Kidney glomerular epithelial cell (primary cell): Measurements from ENCODE around the gene THUMPD1.
"Not testable (repeated sequence)": the region's sequence is repeated elsewhere in the genome, so short reads cannot be mapped to it uniquely, and the experiment has no call there.

ENCODE experiments used
- DNase-seq: peaks from one replicate; lab custom pipeline; 2025; lab: John Stamatoyannopoulos, UW

Gene THUMPD1, protein sequence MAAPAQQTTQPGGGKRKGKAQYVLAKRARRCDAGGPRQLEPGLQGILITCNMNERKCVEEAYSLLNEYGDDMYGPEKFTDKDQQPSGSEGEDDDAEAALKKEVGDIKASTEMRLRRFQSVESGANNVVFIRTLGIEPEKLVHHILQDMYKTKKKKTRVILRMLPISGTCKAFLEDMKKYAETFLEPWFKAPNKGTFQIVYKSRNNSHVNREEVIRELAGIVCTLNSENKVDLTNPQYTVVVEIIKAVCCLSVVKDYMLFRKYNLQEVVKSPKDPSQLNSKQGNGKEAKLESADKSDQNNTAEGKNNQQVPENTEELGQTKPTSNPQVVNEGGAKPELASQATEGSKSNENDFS

DNA sequence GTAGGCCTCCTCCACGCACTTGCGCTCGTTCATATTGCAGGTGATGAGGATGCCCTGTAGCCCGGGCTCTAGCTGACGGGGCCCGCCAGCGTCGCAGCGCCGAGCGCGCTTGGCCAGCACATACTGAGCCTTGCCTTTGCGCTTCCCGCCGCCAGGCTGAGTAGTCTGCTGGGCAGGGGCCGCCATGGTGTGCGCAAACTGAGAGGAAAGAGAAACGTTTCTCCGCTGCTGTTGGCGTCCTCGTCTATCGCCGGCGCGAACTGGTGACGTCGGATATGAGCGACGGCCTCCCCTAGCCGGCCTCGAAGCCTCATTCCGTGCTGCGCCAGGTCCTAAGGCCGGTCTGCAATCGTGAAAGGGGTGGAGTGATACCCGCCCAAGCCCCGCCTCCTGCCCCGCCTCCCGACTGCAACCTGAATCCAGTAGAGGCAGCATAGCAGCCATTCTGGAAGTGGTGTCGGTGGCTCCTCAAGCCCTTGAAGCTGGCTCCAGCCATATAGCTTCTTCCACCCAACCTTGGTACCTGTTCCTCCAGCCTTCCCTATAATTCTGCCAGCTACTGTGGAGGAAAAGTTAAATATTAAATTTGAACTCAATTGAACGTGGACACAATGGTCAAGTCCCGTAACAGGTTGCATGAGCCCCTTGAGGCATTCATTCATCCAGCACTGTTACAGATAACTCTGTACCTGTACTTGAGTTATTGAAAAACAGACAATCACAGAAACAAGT lies at the start of gene THUMPD1:
Gene THUMPD1 (minus strand): TSS at position 265 of the 732 bp plus-strand sequence. CDS start 79 bp downstream, at position 186.
- peak; percentile 81 for DNase-seq

DNA sequence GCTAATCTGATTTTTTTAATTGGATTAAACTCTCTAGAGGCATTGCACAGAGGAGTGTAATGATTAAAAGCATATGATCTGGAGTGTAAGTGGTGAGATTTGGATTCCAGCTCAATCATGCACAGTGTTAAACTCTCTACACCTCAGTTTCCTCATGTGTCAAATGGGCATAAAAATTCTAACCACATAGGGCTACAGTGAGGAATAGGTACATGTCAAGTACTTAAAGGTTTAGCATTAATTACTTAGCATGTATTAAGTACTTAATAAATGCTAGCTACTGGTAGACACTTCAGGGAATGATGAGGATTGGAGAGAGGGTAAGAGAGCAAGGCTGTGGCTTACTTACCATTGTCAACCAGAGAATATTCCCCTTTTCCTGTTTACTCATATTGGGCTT lies 47.5 kb upstream of the THUMPD1 start:
- no peak for DNase-seq

DNA sequence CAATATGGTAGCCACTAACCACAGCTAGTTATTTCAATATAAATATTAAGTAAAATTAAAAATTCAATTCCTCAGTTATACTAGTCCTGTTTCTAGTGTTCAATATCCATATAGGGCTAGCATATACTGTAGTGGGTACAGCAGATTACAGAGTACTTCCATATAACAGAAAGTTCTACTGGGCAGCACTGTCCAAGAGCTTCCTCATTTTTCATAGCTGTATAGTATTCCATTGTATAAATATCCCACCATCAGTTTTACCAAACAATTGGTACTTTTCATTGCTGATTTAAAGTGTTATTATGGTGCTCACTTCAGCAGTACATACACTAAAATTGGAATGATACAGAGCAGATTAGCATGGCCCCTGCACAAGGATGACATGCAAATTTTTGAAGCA lies 42.6 kb upstream of the THUMPD1 start:
- no peak for DNase-seq

DNA sequence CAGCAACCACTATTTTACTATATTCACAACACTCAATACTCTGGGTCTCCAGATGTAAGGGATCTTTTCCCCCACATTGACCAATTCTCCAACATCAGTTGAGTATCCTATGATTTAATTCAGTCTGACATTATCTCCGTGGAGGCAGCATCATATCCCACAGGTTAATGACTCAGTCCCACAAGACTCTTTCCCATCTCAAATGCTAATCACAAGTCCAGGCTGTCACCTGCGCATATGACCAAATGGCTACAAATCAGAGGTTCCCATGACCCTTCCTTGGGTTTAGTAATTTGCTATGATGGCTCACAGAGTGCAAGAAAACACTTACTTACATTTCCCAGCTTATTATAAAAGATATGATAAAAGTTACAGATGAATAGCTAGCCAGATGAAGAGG lies 40.9 kb upstream of the THUMPD1 start:
- no peak for DNase-seq

DNA sequence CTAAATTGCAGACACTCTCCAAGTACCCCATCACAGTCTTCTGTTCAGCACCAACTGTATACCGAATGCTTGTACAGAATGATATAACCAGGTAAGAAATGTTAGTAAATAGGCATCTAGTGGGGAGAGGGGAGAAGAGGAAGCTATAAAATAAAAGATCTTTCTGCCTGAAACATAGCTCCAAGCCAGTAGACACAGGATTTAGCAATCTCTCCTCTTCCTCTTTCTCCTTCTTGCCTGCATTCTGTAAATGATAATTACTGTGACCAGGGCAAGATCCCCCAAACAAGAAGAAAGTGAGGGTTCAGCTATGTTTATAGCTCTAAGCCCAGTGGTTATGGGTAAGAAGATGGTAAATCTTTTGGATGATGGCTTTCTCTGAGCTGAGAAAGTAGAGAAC lies 40.1 kb upstream of the THUMPD1 start:
- no peak for DNase-seq

DNA sequence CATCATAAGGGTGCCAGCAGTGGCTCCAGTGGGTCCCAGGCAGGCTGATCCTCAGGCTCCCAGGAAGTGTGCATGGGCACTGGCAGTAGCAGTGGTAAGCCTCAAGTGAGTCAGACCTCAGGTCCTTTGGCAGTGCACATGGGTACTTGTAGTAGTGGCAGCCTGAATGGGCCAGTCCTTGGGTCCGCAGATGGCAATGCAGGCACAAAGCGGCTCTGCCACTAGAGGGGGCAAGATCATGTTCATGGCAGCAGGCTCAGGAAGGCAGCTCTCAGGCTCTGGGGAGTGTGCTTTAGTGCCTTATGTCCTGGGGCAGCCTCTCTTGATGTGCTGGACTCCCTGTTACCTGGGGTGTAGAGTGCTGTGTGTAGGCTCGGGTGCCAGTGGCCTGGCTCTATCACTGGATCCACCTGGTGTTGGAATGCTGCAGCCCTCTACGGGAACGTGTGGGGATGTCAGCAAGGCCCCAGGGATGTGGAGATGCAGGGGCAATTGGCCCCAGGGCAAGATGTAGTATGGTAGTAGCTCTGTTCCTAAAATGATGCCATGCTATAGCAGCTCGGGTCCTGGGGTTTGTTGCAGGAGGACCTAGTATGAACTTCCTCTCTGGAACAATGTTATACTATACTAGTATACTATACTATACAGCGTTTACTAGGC lies 33.2 kb upstream of the THUMPD1 start:
- DNase-seq, result no peak

DNA sequence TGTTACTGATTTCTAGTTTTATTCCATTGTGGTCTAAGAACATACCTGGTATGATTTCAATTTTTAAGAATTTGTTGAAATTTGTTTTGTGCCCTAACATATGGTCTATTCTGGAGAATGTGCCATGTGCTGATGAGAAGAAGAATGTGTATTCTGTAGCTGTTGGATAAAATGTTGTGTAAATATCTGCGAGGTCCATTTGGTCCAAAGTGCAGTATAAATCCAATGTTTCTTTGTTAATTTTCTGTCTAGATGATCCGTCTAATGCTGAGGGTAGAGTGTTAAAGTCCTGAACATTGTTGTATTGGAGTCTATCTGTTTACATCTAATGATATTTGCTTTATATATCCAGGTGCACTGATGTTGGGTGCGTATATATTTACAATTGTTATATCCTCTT lies 32.1 kb upstream of the THUMPD1 start:
- no peak for DNase-seq

DNA sequence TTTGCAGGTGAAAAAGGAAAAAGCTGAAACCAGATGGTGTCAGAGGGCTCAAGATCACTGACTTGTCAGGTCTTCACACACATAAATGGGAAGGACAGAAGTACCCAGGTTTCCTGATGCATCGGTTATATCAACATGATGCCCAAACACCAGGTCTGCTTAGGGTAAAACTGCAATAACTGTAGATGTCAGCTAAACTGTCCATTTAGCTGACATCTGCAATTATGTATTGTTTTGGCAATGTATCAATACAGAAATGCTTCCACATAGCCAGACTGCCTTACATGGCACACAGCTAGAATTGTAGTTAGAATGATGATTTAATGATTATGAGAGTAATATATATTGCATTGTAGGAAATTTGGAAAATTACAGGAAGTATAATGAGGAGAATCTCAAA lies 27.2 kb upstream of the THUMPD1 start:
- no peak for DNase-seq

DNA sequence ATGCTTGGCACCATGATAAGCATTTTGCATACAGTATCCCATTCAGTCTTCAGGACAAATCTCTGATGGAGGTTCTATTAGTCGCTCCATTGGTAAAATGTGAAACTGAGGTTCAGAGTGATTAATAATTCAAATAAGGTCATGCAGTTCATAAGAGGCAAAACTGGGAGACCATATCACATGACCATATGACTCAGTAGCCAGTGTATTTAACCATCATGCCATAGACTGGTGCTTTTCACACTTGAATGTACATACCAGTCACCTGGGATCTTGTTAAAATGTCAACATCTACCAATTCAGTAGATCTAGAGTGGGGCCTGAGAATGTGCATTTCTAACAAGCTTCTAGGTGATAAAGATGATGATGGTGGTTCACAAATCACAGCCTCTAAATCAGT lies 26.5 kb upstream of the THUMPD1 start:
- peak; percentile 18 for DNase-seq

DNA sequence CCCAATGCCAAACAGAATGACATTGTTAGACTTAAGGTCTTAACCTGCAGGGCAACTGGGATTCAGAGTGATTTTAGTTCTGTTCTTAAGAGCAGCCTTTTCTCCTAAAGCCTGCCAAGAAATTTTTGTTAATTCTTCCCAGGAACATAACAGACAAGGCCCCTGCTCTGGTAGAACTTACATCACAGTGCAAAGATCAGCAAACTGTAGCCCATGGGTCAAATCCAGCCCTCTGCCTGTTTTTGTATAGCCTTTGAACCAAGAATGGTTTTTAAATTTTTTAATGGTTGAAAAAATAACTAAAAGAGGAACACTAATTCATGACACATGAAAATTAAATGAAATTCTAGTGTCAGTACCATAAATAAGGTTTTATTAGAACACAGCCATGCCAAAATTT lies 26.0 kb upstream of the THUMPD1 start:
- DNase-seq, result no peak

DNA sequence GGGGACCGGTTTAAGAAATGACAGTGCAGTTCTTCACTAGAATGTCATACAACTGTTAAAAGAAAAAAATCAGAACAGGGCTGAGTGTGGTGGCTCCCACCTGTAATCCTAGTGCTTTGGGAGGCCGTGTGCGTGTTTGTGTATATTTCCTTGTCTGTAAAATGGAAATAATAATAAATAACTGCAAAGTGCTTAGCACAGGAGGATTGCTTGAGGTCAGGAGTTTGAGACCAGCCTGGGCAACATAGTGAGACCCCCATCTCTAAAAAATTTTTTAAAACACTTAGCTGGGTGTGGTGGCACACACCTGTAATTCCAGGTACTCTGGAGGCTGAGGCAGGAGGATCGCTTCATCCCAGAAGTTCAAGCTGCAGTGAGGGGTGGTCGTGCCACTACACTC lies 24.7 kb upstream of the THUMPD1 start:
- no peak for DNase-seq

DNA sequence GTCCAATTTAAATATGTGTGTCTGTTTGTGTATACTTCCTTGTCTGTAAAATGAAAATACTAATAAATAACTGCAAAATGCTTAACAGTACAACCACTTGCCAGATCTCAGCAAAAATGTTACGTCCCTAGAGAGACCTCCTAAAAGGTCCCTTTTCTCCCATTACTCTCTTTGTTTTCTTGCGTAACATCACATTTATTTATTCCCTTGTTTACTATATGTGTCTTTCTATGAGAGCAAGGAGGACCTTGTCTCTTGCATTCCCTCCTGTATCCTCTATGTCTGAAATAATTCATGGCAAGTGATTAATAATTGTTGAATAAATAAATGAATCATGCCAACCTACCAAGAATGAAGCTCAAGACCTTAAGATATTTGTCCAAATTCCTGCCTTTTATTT lies 24.1 kb upstream of the THUMPD1 start:
- no peak for DNase-seq

DNA sequence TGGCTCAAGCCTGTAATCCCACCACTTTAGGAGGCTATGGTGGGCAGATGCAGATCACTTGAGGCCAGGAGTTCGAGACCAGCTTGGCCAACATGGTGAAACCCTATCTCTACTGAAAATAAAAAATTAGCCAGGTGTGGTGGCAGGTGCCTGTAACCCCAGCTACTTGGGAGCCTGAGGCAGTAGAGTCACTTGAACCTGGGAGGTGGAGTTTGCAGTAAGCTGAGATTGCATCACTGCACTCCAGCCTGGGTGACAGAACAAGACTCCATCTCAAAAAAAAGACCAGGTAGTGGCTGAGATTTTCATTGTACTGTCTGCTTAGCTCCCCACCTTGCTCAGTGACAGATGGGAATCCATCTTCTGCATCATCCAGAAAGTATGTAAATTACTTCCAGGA lies 22.8 kb upstream of the THUMPD1 start:
- not testable (repeated sequence) for DNase-seq

DNA sequence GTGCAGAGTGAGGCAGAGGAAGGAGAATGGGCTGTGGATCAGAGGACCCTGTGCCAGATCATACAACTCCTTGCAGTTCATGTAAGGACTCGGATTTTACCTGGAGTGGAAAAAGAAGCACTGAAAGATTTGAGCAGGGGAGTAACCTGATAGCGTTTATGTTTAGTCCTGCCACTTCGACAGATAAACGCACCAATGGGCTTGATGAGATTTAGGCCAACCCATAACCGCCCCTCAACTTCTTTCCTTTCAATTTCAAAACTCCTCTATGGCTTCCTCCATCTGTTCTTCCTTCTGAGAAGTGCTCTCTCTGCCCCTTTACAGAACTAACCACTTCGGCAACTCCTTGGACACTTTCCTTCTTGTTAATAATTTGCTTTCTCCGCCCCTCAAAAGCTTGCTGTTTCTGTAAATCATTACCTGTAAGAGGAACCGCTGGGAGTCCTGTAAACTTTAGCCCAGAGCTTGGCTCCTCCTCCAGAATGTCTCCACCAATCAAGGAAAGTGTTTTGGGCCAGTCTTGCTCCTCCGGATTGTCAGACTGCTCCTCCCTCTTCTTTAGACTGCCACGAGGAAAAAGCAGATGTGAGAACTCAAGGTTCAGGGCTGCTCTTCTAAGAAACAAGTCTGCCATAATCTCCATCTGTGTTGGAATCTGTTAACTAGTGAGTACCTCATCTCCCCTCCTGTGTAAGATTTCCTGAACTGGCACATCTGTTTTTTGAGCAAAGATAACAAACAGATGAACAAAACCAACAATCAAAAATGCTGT lies 22.0 kb upstream of the THUMPD1 start, which contains the start of gene ACSM3:
Gene ACSM3 (plus strand): TSS at position 554 of the 772 bp plus-strand sequence. CDS start 6,021 bp downstream, outside the sequence.
- DNase-seq, result peak; percentile 99

DNA sequence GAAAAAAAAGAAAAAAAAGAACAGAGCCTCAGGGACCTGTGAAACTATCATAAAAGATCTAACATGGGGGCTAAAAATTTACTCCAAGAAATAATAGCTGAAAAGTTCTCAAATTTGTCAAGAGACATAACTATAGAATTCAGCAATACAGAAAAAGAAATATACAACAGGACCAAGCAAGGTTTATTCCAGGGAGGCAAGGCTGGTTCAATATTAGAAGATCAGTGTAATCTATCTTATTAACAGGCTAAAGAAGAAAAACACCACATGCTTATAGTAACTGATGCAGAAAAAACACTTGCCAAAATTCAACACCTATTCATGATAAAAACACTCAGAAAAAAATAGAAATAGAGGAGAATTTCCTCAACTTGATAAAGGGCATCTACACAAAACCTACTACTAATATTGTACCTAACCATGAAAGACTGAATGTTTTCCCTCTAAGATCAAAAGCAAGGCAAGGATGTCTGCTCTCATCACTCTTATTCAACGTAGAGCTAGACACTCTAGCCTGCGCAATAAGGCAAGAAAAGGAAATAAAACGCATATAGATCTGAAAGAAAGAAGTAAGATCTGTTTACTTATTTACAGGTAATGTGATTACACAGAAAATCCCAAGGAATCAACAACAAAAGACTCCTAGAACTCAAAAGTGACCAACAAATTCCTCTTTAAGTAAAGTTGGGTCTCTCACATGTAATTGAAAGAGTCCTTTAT lies 20.9 kb upstream of the THUMPD1 start:
- DNase-seq, result no peak

DNA sequence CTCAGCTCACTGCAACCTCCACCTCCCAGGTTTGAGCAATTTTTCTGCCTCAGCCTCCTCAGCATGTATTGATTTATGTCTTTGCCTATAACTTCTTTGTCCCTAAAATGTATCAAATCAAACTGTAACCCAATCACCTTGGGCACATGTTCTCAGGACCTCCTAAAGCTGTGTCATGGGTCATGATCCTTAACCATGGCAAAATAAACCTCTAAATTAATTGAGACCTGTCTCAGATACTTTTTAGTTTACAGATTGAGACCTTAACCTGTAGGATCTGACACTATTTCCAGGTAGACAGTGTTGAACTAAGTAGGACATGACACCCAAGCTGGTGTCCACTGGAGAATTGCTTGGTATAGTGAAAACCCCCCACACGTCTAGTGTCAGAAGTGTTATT lies 19.6 kb upstream of the THUMPD1 start:
- DNase-seq, result no peak

DNA sequence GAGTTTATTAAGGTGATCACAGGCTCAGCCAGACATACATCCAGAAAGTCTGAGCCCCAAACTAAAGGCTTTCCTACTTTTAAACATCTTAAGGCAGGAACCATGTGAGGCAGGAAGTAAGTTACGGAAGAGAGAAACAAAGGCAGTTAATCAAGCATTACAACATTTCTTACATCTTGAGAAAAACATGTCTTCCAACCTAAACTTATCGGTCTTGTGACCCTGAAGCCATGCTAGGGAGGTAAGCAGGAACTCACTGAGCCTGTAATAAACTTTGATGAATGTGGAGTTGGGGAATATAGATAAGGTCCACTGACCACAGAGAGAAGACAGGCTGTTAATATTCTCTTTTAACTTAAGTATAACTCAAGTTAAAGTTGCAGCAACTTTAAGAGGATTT lies 18.7 kb upstream of the THUMPD1 start:
- no peak for DNase-seq

DNA sequence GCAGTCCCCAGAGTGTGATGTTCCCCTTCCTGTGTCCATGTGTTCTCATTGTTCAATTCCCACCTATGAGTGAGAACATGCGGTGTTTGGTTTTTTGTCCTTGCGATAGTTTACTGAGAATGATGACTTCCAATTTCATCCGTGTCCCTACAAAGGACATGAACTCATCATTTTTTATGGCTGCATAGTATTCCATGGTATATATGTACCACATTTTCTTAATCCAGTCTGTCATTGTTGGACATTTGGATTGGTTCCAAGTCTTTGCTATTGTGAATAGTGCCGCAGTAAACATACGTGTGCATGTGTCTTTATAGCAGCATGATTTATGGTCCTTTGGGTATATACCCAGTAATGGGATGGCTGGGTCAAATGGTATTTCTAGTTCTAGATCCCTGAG lies 14.2 kb upstream of the THUMPD1 start:
- DNase-seq, result not testable (repeated sequence)

DNA sequence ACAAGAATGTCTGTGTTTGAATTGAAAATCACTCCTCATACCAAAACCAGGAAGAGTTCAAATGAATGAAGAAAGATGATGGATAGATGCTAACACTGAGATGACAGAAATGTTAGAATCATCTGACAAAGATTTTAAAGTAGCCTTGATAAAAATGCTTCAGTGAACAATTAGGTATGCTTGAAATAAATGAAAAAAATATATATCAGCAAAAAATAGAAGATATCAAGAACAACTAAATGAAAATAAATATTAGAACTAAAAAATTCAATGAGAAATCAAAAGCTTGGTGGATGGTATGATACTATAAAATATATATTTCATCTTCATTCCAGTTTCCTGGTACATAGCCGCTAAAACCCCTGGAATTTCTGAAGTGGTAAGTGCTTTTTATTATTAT lies 13.6 kb upstream of the THUMPD1 start:
- DNase-seq, result no peak

DNA sequence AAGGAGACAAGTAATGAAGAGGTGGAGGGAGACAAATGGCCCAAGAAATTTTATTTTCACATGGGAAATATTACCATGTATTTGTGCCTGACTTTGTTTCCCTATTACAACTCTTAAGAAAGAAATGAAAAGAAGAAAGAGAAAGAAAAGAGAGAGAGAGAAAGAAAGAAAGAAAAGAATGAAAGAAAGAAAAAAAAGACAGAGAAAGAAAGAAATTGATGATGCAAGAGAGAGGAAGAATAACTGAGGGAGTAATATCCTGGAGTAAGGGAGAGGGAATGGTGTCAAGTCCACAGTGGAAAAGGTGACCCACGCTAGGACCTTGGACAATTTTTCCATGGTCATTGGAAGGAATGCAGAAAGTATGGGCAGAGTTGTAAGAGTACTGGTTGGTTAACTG lies 12.1 kb upstream of the THUMPD1 start:
- DNase-seq, result no peak

DNA sequence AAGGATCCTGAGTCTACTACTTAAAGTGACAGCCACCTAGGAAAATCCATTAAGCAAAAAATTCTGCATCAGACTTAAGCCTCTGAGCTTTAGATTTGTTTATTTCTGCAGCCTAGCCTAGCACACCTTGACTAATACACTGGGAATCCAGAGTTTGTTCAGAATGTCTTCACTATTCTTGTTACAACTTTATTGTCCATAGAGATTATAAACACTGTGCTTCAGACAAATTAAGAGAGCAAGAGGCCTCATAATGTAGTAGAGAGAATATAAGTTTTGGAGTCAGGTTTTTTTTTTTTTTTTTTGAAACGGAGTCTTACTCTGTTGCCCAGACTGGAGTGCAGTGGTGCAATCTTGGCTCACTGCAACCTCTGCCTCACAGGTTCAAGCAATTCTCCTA lies 8.9 kb upstream of the THUMPD1 start:
- DNase-seq, result no peak

DNA sequence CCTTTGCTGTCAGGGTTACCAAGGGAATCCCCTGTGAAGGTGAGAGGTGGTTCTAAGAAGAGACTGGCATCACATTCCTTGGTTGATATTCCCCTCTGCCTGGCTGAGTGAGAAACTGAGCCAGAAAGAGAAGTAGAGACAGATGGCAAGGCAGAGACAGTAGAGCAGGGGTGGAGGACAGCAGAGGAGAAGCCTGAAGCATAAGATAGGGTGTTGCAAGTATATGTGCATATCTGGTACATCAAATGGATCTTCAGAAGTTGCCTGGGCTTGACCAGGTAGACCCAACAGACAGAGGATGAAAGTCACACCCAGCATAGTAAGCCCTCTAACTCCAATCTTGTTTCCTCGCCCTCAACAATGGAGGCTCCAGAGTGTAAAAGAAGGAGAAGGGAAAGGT lies 7.9 kb upstream of the THUMPD1 start:
- DNase-seq, result no peak
